Measurements from ENCODE around the gene GREB1L. TPM values are rescaled to one million over a fixed set of nuclear protein-coding genes. Genes with fewer than 3 reads are reported as not detected.
A peak's percentile ranks its signal among the peaks of the same experiment; 100 is the strongest.
"Not testable (repeated sequence)": the region's sequence is repeated elsewhere in the genome, so short reads cannot be mapped to it uniquely, and the experiment has no call there.

Gene GREB1L
- total RNA-seq, 1 experiment from 2014 or later, result 0.07 TPM

DNA sequence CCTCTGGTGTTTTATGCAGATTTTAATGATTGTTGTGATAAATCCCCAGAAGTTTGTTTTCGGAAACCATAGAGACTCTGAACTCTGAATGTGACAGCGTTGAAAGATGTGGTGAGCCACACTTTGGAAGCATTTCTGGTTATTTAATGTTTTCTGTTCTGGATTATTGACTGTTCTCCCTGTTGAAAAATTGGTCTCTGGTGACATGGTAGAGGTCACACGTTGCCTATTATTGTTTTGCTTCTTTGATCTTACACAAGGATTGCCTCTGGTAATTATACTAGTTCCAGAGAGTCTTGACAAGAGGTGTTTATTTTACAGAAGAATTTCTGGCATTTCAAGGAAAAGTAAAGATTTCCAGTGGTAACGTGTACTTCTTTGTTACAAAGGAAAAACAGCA, 127.1 kb downstream of the GREB1L start:
- no peak for DNase-seq

DNA sequence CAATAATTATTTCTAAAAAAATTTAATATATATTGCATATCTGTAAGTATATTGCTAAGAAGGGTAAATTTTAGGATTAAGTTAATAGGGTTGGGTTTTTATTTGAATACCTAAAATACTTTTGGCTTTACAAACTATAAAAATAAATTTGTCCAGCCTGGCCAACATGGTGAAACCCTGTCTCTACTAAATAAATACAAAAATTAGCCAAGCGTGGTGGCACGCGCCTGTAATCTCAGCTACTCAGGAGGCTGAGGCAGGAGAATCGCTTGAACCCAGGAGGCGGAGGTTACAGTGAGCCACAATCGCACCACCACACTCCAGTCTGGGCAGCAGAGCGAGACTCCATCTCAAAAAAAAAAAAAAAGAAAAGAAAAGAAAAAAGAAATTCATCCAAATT, 127.6 kb downstream of the GREB1L start:
- not testable (repeated sequence) for H3K36me3 ChIP-seq, DNase-seq, H3K9me3 ChIP-seq, H3K27me3 ChIP-seq, H3K4me3 ChIP-seq

More for the DNA sequence above, 127.1 kb downstream of the GREB1L start:
- Histone ChIP-seq H3K4me3 (no peak overlapping the region), H3K36me3 (no peaks in the 10 kb centered on the region), H3K27me3 (no peaks in the 10 kb centered on the region), H3K9me3 (no peaks in the 10 kb centered on the region)

DNA sequence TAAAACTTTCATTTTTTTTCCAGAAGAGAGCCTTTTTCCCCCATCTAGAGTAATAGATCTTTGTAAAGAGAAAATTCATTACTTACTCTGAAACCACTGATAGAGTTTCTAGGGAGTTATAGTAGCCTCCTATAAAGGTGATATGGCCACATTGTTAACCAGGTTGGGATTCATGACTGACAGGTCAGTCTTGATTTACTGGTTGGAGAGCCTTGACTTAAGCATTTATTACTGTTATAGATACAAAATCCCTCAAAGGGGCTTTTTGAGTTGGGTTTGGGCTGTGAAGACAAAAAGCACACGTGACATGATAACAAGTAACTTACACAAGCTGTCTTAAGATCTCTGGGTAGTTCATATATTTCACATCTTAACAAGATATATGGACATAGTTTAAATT, 141.0 kb downstream of the GREB1L start:
- H3K4me3 ChIP-seq, result no peak overlapping the region
- H3K9me3 ChIP-seq, result no peaks in the 10 kb centered on the region
- no peaks in the 10 kb centered on the region for H3K36me3 ChIP-seq
- no peaks in the 10 kb centered on the region for H3K27me3 ChIP-seq
- no peak for DNase-seq

DNA sequence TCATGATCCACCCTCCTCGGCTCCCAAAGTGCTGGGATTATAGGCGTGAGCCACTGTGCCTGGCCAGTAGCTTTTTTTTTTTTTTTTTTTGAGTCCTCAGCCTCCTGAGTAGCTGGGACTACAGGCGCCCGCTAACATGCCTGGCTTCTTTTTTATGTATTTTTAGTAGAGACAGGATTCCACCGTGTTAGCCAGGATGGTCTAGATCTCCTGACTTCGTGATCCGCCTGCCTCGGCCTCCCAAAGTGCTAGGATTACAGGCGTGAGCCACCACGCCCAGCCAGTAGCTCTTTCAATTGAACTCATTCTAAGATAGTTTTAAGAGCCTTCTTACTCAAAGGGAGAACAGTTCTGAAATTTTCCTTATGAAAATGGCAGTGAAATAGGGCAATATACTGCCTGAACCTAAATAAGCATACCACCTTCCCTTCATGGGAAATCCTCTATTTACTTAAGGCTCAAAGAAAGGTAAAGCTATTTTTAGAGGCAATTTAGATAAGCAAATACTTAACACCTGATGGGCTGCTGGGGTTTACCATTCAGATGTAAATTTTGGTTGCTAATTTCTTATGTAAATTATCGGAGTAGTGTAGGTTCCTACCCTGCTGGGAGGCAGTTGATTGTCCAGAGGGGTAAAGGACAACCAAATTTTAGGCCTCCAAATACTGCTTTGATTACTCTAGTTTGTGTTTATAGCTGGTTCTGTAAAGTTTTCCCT, 144.7 kb downstream of the GREB1L start:
- no peak overlapping the region for H3K4me3 ChIP-seq
- no peaks in the 10 kb centered on the region for H3K9me3 ChIP-seq
- DNase-seq, result no peak
- H3K27me3 ChIP-seq, result no peaks in the 10 kb centered on the region
- no peaks in the 10 kb centered on the region for H3K36me3 ChIP-seq

DNA sequence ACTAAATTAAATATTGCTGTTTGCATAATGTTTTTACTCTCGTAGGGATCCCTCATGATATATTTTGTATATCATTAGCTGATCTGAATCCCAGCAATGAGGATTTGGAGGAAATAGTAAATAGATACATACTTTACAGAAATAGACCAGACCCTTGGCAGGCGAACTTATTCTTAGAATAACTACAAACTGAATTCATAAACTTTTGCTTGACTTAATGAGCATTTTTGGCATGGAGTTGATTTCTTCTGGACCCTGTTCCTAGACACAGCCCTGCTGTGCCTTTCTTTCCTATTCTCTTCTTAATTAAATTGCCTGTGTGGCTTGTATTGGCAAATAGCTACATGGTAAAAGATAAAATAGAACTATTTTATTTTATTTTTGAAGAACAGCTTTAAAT, 145.9 kb downstream of the GREB1L start:
- no peak overlapping the region for H3K4me3 ChIP-seq
- no peaks in the 10 kb centered on the region for H3K27me3 ChIP-seq
- no peak for DNase-seq
- H3K36me3 ChIP-seq, result no peaks in the 10 kb centered on the region
- no peaks in the 10 kb centered on the region for H3K9me3 ChIP-seq

- Histone ChIP-seq H3K9me3 (no peaks in the 10 kb centered on the region), H3K27me3 (no peaks in the 10 kb centered on the region), H3K36me3 (no peaks in the 10 kb centered on the region), H3K4me3 (no peak overlapping the region)
- DNase-seq, result no peak
Observed at GRCh38 chr18:21389283-21389682, 147.3 kb downstream of the GREB1L start.

- no peaks in the 10 kb centered on the region for H3K36me3 ChIP-seq
- no peaks in the 10 kb centered on the region for H3K9me3 ChIP-seq
- no peaks in the 10 kb centered on the region for H3K27me3 ChIP-seq
- DNase-seq, result no peak
- no peak overlapping the region for H3K4me3 ChIP-seq
Observed at GRCh38 chr18:21389903-21390302, 147.9 kb downstream of the GREB1L start.

DNA sequence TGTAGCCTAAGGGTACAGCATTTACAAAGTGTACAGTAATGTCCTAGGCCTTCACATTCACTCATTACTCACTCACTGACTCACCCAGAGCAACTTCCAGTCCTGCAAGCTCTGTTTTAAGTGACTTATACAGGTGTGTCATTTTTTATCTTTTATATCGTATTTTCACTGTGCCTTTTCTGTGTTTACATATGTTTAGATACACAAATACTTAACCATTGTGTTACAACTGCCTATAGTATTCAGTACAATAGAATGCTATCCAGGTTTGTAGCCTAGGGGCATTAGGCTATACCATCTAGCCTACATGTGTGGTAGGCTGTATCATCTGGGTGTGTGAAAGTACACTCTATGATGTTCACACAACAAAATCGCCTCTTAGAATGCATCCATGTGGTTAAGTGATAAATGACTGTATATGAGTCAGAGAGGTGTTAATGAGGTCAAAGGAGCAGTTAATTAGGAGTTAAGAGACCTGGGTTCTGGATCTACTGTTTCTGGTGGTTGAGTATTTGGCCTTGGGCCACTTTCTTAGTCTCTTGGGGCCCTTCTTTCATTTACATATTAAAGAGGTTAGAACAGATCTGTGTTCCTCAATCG, 149.1 kb downstream of the GREB1L start:
- peak; percentile 55 for DNase-seq
- Histone ChIP-seq H3K36me3 (no peaks in the 10 kb centered on the region), H3K27me3 (no peaks in the 10 kb centered on the region), H3K4me3 (no peak overlapping the region), H3K9me3 (no peaks in the 10 kb centered on the region)

- no peak for DNase-seq
- Histone ChIP-seq H3K9me3 (no peaks in the 10 kb centered on the region), H3K4me3 (no peak overlapping the region), H3K27me3 (no peaks in the 10 kb centered on the region), H3K36me3 (no peaks in the 10 kb centered on the region)
Observed at GRCh38 chr18:21393986-21394385, 152.0 kb downstream of the GREB1L start.

DNA sequence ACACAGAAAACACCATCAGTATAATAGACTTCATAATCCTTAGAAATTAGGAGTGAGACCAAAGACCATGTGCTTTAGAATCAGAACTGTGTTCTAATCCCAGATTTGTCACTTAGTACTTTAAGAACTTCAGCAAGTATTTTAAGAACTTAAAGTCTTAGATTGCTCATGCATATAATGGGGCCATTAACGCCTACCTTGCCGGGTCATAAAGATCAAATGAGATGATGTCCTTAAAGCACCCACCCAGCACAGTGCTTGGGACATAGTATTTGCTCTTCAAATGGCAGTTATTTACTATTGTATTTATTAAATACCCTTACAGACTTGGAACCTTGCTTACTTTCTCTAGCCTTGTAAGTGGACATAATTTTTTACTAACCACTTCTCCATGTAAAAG, 156.1 kb downstream of the GREB1L start:
- H3K4me3 ChIP-seq, result no peak overlapping the region
- H3K27me3 ChIP-seq, result no peaks in the 10 kb centered on the region
- no peaks in the 10 kb centered on the region for H3K36me3 ChIP-seq
- DNase-seq, result no peak
- H3K9me3 ChIP-seq, result no peaks in the 10 kb centered on the region

GRCh38 chr18:21402272-21402671, 160.2 kb downstream of the GREB1L start:
- DNase-seq, result no peak
- Histone ChIP-seq H3K36me3 (no peaks in the 10 kb centered on the region), H3K9me3 (no peaks in the 10 kb centered on the region), H3K27me3 (no peaks in the 10 kb centered on the region), H3K4me3 (no peak overlapping the region)

- H3K27me3 ChIP-seq, result no peaks in the 10 kb centered on the region
- no peak overlapping the region for H3K4me3 ChIP-seq
- DNase-seq, result no peak
Observed at GRCh38 chr18:21404426-21404825, 162.4 kb downstream of the GREB1L start.

DNA sequence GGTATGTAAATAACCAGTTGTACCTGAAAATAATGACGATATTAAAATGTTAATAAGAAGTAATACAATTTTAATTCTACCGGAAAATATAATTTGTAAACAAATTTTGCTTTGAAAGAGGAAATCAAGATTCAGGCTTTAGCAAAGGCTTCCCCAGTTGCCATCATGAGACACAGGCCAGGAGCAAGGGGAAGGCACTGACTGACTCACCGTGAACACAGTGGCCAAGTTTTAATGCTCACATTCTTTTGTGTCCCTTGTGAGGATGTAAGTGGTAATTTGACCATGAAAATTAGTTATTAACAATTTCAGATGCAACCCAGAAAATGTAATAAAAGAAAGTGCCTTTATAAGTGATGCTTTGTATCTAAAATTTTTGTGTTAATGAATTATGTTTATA, 164.1 kb downstream of the GREB1L start:
- no peaks in the 10 kb centered on the region for H3K9me3 ChIP-seq
- peak; percentile 34 for DNase-seq
- no peaks in the 10 kb centered on the region for H3K27me3 ChIP-seq
- no peak overlapping the region for H3K4me3 ChIP-seq
- H3K36me3 ChIP-seq, result no peaks in the 10 kb centered on the region

More at GRCh38 chr18:21404426-21404825, 162.4 kb downstream of the GREB1L start:
- Histone ChIP-seq H3K36me3 (no peaks in the 10 kb centered on the region), H3K9me3 (no peaks in the 10 kb centered on the region)

DNA sequence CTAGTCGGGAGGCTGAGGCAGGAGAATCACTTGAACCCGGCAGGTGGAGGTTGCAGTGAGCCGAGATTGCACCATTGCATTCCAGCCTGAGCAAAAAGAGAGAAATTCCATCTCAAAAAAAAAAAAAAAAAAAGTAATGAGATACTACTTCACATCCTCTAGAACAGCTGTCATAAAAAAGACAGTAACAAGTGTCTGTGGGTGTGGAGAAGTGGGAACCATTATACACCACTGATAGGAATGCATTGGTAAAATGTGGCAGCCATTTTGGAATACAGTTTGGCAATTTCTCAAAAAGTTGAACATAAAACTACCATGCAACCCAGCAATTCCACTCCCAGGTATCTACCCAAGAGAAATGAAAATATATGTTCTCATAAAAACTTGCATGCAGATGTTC, 166.6 kb downstream of the GREB1L start:
- no peaks in the 10 kb centered on the region for H3K36me3 ChIP-seq
- DNase-seq, result no peak
- no peak overlapping the region for H3K4me3 ChIP-seq
- H3K9me3 ChIP-seq, result no peaks in the 10 kb centered on the region
- H3K27me3 ChIP-seq, result no peaks in the 10 kb centered on the region

DNA sequence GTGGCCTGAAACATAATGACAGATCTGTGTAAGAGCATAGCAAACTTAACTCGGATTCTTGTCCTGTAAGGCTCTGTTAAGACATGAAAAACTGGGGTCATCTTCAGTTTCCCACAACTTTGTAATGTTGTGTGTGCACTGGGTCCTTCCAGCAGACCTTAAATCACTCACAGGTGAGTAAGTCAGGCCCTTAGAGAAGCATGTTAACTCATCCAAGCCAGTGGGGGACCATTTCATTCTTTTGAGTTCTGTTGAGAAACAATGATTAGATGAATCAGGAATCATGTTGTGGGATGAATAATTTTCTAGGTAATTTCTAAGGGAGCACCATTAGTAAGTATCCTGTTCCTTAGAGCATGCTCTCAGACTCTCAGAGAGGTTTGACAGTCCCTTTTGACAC, 191.4 kb downstream of the GREB1L start:
- H3K36me3 ChIP-seq, result no peaks in the 10 kb centered on the region
- no peak for DNase-seq
- no peaks in the 10 kb centered on the region for H3K27me3 ChIP-seq
- no peaks in the 10 kb centered on the region for H3K9me3 ChIP-seq
- no peak overlapping the region for H3K4me3 ChIP-seq

GRCh38 chr18:21439431-21439846, 197.4 kb downstream of the GREB1L start:
- peak; percentile 40 for DNase-seq
- H3K27me3 ChIP-seq, result no peaks in the 10 kb centered on the region
- no peaks in the 10 kb centered on the region for H3K9me3 ChIP-seq
- no peaks in the 10 kb centered on the region for H3K36me3 ChIP-seq
- H3K4me3 ChIP-seq, result no peak overlapping the region

DNA sequence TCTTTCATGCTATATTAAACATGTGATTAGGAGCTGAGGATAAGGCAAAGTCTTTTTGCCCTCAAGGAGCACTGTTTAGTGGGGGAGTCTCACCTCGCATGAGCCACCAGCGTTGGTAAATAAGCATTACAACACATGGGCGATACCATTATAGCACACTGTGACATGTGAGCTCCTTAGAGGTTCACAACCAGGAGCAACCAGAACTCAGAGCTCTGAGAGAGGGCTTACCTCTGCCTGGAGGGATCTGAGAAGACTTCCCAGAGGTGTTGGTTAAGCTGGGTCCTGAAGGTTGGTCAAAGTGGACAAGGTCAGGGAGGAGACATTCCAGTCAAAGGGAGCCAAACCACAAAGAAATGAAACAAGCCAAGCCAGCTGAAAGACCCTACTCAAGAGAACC, 199.6 kb downstream of the GREB1L start:
- Histone ChIP-seq H3K27me3 (no peaks in the 10 kb centered on the region), H3K9me3 (no peaks in the 10 kb centered on the region), H3K4me3 (no peak overlapping the region), H3K36me3 (no peaks in the 10 kb centered on the region)
- DNase-seq, result no peak

DNA sequence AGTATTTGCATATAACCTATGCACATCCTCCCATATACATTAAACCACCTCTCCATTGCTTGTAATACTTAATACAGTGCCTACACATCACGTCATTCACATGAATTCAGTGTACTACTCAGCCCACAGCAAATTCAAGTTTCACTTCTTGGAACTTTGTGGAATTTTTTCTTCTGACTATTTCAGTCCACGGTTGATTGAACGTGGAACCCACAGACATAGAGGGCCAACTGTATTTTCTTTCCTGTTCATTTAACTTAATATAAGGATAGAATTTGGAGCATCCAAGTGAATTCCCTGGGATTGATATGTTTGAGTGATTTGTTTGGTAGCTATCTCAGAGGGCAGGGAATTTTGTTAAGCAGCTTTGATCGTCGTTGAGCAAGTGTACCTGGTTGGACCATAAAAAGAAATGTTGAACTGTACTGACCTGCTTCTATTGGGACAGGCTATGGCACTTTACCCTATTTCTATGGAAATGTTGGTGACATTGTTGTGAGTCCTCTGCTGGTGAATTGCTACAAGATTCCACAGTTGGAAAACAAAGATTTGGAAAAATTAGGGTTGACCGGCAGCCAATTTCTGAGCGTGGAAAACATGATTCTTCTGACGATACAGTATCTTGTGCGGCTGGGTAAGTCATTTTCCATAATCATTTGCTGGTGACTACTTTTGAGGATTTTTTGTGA, 201.9 kb downstream of the GREB1L start:
- Histone ChIP-seq H3K27me3 (no peaks in the 10 kb centered on the region), H3K9me3 (no peaks in the 10 kb centered on the region), H3K4me3 (no peak overlapping the region), H3K36me3 (no peaks in the 10 kb centered on the region)
- no peak for DNase-seq
